T-helper 1 cell treated with Interleukin-12 subunit alpha and Interleukin-12 subunit beta and Interleukin-4 antibody, amounts not matched to agents 30 μg/mL and 1 μg/mL, for 36 hours (primary cell): ENCODE results near the gene ZNF543.

Experiments used
- H3K27ac Mint-ChIP-seq: one replicate; pipeline ENCODE4 v1.8.0; 2021; ENCODE audit warnings: mild to moderate bottlenecking, mixed read lengths
- H3K27me3 Mint-ChIP-seq: one replicate; pipeline ENCODE4 v1.8.0; 2021; ENCODE audit warnings: low read depth, mixed read lengths
- H3K36me3 Mint-ChIP-seq: one replicate; pipeline ENCODE4 v1.8.0; 2021; ENCODE audit warnings: low read depth, mixed read lengths
- H3K4me1 Mint-ChIP-seq: one replicate; pipeline ENCODE4 v1.8.0; 2021; ENCODE audit warnings: low read depth, mixed read lengths
- H3K4me3 Mint-ChIP-seq: one replicate; pipeline ENCODE4 v1.8.0; 2021; ENCODE audit warnings: mild to moderate bottlenecking, moderate library complexity, mixed read lengths
- H3K9me3 Mint-ChIP-seq: one replicate; pipeline ENCODE4 v1.8.0; 2021; ENCODE audit warnings: mixed read lengths

The ZNF543 gene

DNA sequence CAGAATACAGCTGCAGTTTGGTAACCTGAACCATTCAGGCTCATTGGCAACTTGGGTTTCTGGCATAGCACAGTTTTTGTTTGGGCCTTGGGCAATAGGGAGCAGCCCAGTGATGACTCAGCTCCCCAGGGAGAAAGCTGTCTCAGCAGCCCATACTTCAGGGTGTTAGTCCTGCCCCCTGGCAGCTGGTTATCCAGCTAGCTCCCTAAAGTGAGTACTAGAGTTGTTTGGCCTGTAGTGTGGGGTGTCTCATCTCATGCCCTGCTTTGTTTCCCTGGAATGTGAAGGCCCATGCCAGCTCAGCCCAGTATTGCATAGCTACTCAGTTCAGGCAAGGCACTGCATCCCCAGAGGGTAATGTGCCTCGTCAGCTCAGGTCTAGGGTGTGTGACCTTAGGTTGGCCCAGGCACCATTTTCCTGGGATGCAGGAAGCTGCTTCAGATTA is 18.2 kb upstream of the ZNF543 start:
- peaks cover 43% of the 10 kb centered on the region for H3K9me3 Mint-ChIP-seq
- peaks cover 4% of the 10 kb centered on the region for H3K4me1 Mint-ChIP-seq
- H3K27ac Mint-ChIP-seq: no peak overlapping the region
- no peaks in the 10 kb centered on the region for H3K27me3 Mint-ChIP-seq
- no peak overlapping the region for H3K4me3 Mint-ChIP-seq
- peaks cover 67% of the 10 kb centered on the region for H3K36me3 Mint-ChIP-seq

DNA sequence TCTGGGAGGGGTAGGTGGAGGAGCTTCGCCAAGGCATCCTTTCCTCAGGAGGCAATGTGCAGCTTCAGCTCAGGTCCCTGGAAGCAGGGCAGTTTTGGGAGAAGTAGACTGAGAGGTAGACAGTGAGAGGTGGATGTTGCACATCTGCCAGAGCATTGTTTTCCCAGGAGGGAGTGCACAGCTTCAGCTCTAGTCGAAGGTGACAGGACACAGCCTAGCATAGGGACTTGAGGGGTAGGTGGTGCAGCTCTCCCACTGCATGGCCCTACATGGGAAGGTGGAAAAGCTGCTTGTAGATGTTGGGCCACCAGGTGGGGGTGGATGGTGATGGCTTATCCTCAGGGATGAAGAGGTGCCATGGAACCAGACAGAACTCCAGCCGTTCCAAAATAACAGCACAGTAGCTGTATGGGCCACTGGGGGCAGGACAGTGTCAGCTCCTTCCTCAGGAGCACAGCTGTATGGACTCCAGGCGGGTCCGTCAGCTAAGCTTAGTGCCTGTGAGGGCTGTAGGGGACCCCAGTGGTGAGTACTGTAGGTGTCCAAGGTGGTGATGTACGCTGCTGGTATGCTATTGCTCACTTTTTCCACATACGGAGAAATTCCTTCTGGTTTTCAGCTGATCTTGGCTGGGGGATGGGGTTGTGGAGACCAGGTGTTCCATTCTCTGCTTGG is 17.4 kb upstream of the ZNF543 start:
- peaks cover 4% of the 10 kb centered on the region for H3K4me1 Mint-ChIP-seq
- no peak overlapping the region for H3K4me3 Mint-ChIP-seq
- H3K36me3 Mint-ChIP-seq: peaks cover 60% of the 10 kb centered on the region
- H3K27ac Mint-ChIP-seq: no peak overlapping the region
- H3K27me3 Mint-ChIP-seq: no peaks in the 10 kb centered on the region
- peaks cover 37% of the 10 kb centered on the region for H3K9me3 Mint-ChIP-seq

DNA sequence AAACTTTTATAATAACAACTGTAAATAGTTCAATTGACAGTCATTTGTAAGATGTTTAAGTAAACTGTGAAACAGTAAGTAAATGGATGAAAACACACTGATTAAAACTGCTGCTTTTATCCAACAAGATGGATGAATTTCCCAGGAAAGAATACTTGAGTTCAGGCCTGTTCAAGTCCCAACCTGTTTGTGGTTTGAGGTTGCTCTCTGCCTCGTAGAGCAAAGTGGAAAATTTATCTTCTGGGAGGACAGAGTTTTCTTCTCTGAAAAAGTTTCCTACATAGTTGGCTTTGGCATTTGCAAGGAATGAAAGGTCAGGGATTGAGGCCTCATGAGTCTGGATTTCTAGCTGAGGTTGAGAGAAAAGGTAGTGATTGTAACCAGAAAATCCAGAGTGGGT is 15.2 kb upstream of the ZNF543 start:
- Mint-ChIP-seq H3K36me3 (peaks cover 46% of the 10 kb centered on the region), H3K27me3 (no peaks in the 10 kb centered on the region), H3K9me3 (peaks cover 39% of the 10 kb centered on the region), H3K4me1 (peaks cover 4% of the 10 kb centered on the region), H3K4me3 (no peak overlapping the region), H3K27ac (no peak overlapping the region)

DNA sequence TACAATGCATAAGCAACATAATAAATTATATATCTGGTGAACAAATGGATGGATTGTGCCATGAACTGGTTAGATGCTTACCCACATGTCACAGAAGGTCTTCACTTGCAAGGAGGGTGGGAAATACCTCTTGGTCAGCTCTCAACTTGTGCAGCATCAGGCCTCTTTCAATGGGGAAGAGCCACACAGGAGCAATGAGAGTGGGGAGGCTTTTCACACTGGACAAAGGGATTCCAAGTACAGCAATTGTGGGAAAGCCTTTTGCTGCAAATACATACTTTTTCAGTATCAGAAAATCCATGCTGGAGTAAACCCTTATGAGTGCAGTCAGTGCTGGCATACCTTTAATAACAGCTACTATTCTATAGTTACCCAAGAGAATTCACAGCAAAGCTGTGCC is 11.8 kb upstream of the ZNF543 start:
- Mint-ChIP-seq H3K27ac (no peak overlapping the region), H3K4me3 (no peak overlapping the region), H3K27me3 (no peaks in the 10 kb centered on the region), H3K9me3 (peaks cover 20% of the 10 kb centered on the region), H3K4me1 (no peaks in the 10 kb centered on the region), H3K36me3 (peaks cover 19% of the 10 kb centered on the region)

DNA sequence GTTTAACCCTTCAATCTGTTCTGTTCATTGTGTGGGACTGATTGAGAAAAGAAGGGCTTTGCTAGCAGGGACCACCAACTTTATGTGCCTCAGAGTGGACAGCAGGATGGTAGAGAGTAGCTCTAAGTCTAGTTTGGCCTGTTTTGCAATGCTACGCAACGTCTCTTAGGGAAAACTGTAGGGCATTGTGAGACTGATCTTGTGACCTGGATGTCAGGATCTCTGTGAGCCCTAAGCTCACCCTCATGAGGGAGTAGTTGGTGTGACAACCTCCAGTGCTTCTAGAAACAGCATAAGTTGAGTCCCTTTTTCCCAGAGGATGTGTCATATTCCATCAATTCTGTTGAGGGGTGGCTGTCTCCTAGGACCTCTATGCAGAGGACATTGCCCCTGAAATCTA is 9.5 kb upstream of the ZNF543 start:
- H3K36me3 Mint-ChIP-seq: peaks cover 7% of the 10 kb centered on the region
- no peak overlapping the region for H3K4me3 Mint-ChIP-seq
- H3K4me1 Mint-ChIP-seq: no peaks in the 10 kb centered on the region
- H3K9me3 Mint-ChIP-seq: peaks cover 38% of the 10 kb centered on the region
- H3K27me3 Mint-ChIP-seq: peaks cover 16% of the 10 kb centered on the region
- no peak overlapping the region for H3K27ac Mint-ChIP-seq

DNA sequence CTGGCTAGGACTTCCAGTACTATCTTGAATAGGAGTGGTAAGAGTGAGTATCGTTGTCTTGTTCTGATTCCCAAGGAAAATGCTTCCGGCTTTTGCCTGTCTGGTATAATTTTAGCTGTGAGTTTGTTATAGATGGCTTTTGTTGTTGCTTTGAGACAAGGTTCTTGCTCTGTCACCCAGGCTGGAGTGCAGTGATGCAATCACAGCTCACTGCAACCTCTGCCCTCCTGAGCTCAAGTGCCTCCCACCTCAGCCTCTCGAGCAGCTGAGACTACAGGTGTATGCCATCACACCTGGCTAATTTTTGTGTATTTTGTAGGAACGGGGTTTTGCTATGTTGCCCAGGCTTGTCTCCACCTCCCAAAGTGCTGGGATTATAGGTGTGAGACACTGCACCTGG is 6.1 kb upstream of the ZNF543 start:
- Mint-ChIP-seq H3K9me3 (peaks cover 43% of the 10 kb centered on the region), H3K27ac (no peak overlapping the region), H3K4me1 (no peaks in the 10 kb centered on the region), H3K36me3 (peaks cover 2% of the 10 kb centered on the region), H3K4me3 (no peak overlapping the region), H3K27me3 (peaks cover 36% of the 10 kb centered on the region)

DNA sequence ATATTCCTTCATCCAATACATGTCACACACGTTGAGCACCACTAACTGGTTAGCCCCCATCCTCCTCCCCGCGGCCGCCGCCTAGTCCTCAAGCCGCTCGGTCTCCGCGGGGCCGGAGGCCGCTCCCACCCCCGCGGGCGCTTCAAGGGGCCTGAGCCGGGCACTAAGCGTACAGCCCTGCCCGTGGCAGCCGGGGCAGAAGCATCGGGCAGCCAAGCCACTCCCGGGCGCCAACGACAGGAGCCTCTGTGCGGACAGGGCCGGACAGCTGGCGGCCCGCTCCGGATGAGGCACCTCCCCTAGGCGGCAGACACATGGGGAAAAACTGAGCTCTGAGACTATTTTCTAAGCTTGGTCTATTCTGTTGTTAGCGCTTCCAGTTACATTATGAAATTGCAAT is 2.8 kb upstream of the ZNF543 start:
- no peak overlapping the region for H3K4me3 Mint-ChIP-seq
- no peak overlapping the region for H3K27ac Mint-ChIP-seq
- H3K36me3 Mint-ChIP-seq: peaks cover 8% of the 10 kb centered on the region
- H3K27me3 Mint-ChIP-seq: peaks cover 36% of the 10 kb centered on the region
- H3K9me3 Mint-ChIP-seq: peaks cover 43% of the 10 kb centered on the region
- peaks cover 22% of the 10 kb centered on the region for H3K4me1 Mint-ChIP-seq

DNA sequence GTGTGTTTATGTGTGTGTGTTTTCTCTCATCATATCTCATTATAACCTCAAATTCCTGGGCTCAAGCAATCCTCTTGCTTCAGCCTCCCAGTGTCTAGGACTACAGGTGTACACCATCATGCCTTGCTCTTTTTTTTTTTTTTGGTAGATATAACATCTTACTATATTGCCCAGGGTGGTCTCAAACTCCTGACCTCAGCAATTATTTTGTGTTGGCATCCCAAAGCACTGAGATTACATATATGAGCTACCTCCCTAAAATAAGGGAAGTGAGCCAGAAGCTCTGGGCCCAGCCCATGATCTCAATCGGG is 448 bp upstream of the ZNF543 start:
- Mint-ChIP-seq H3K4me1 (peaks cover 24% of the 10 kb centered on the region), H3K4me3 (peak overlapping the region; percentile 87), H3K36me3 (peaks cover 29% of the 10 kb centered on the region), H3K27ac (peak overlapping the region; percentile 97), H3K9me3 (peaks cover 38% of the 10 kb centered on the region), H3K27me3 (peaks cover 30% of the 10 kb centered on the region)

DNA sequence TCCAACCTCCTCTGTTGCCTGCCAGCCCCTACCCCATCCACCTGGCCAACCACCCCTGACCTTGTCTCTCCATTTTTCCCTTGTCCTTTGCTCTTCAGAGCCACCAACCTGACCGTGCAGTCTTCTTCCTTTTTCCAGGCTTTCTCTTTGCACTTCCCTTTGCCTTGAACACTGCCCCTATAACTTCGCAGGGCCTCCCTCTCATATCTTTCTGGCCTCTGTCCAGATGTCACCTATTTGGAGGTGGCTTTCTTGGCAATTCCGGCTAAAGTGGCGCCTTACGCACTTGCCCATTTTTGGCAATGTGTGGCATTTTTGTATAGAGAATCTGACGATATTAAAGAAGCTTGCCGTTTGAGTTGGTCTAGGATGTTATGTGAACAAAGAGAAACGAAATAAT is 844 bp downstream of the ZNF543 start:
- Mint-ChIP-seq H3K4me3 (peak overlapping the region; percentile 87), H3K36me3 (peaks cover 42% of the 10 kb centered on the region)

DNA sequence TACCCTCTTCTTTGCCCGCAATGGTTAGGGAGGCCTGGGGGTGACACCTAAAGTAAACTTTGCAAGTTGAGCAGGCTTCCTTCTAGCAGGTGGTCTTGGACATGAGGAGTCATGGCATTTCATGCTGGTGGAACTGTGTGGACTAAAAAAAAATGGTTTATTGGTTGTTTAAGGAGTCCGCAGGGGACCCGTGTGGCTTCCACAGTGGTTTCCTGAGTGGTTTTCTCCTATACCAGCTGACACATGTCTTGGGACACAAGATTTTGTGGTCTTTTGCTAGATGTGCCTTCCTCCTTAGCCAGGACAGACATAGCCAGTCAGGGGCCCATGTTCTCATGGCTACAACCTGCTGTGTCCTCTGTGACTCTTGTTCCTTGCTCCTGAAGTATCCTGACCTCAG is 1.5 kb downstream of the ZNF543 start:
- Mint-ChIP-seq H3K27ac (no peak overlapping the region), H3K9me3 (peaks cover 34% of the 10 kb centered on the region), H3K4me1 (peaks cover 24% of the 10 kb centered on the region), H3K36me3 (peaks cover 48% of the 10 kb centered on the region), H3K4me3 (peak overlapping the region; percentile 87), H3K27me3 (peaks cover 11% of the 10 kb centered on the region)

More for the DNA sequence above, 844 bp downstream of the ZNF543 start:
- peaks cover 36% of the 10 kb centered on the region for H3K9me3 Mint-ChIP-seq
- peak overlapping the region; percentile 97 for H3K27ac Mint-ChIP-seq
- H3K27me3 Mint-ChIP-seq: peaks cover 17% of the 10 kb centered on the region
- peaks cover 24% of the 10 kb centered on the region for H3K4me1 Mint-ChIP-seq

DNA sequence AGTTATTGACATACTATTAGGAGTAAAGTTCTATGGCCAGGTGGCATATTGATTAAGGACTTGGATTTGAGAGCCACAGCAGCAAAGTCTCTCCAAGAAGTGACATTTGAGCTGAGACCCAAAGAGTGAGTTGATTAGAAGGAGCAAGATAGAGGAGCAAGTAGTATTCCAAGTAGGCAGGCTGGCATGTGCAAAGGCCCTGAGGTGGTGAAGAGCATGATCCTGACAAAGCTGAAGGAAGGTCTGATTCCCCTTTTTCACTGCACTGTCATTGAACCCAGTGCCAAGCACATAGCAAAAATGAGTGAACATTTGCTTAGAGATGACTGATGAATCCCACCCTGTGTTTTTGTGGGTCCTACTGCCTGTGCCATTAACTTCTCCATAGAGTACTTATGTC is 4.7 kb downstream of the ZNF543 start:
- no peak overlapping the region for H3K27ac Mint-ChIP-seq
- H3K4me1 Mint-ChIP-seq: peaks cover 20% of the 10 kb centered on the region
- H3K36me3 Mint-ChIP-seq: peaks cover 78% of the 10 kb centered on the region
- no peak overlapping the region for H3K4me3 Mint-ChIP-seq
- H3K9me3 Mint-ChIP-seq: peaks cover 46% of the 10 kb centered on the region
- no peaks in the 10 kb centered on the region for H3K27me3 Mint-ChIP-seq

DNA sequence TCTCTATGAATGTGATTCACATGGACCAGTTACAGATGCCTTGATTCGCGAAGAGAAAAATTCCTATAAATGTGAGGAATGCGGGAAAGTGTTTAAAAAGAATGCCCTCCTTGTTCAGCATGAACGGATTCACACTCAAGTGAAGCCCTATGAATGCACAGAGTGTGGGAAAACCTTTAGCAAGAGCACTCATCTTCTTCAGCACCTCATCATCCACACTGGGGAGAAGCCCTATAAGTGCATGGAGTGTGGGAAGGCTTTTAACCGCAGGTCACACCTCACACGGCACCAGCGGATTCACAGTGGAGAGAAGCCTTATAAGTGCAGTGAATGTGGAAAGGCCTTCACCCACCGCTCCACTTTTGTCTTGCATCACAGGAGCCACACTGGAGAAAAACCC is 7.7 kb downstream of the ZNF543 start:
- peaks cover 81% of the 10 kb centered on the region for H3K36me3 Mint-ChIP-seq
- H3K4me3 Mint-ChIP-seq: no peak overlapping the region
- peaks cover 61% of the 10 kb centered on the region for H3K9me3 Mint-ChIP-seq
- no peaks in the 10 kb centered on the region for H3K27me3 Mint-ChIP-seq
- no peaks in the 10 kb centered on the region for H3K4me1 Mint-ChIP-seq
- no peak overlapping the region for H3K27ac Mint-ChIP-seq

DNA sequence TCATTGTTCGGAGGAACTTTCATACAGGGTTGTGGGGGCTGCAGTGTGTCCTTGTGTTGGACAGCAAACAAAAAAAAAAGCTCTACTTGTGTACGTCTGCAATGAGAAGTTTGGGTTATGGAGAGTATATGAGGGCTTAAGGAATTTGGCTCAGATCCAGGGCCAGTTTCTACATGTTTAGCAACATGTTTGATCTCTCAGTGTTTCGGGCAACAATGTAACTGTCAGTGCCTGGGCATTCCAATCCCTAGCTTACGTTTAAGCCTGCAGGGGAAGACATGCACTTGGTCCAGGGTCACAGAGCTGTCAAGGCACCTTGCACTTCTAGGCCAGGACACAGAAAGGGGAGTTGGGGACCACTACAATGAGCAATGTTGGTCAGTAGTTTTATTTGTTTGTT is 13.9 kb downstream of the ZNF543 start:
- no peak overlapping the region for H3K4me3 Mint-ChIP-seq
- peaks cover 69% of the 10 kb centered on the region for H3K9me3 Mint-ChIP-seq
- no peaks in the 10 kb centered on the region for H3K27me3 Mint-ChIP-seq
- no peaks in the 10 kb centered on the region for H3K4me1 Mint-ChIP-seq
- no peak overlapping the region for H3K27ac Mint-ChIP-seq
- peaks cover 35% of the 10 kb centered on the region for H3K36me3 Mint-ChIP-seq

DNA sequence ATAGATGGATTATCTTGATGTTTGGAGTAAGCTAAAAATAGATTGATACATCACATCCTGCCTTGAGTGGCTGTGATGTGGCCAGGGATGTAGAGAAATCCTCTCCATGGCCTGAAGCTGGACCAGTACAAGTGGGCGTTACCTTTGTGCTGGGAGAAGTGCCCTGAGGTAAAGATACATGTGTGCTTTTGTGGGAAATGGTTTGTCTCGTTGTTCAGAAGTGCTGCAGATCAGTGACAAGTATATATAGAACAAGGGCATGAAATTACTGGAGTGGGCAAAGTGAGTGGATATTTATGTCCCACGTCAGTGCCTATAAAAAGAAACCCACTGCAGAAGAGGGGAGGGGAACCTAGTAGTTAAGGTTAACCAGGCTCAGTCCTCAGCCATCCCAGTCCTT is 18.6 kb downstream of the ZNF543 start:
- no peak overlapping the region for H3K27ac Mint-ChIP-seq
- peaks cover 12% of the 10 kb centered on the region for H3K36me3 Mint-ChIP-seq
- H3K4me3 Mint-ChIP-seq: no peak overlapping the region
- peaks cover 45% of the 10 kb centered on the region for H3K9me3 Mint-ChIP-seq
- no peaks in the 10 kb centered on the region for H3K4me1 Mint-ChIP-seq
- no peaks in the 10 kb centered on the region for H3K27me3 Mint-ChIP-seq

DNA sequence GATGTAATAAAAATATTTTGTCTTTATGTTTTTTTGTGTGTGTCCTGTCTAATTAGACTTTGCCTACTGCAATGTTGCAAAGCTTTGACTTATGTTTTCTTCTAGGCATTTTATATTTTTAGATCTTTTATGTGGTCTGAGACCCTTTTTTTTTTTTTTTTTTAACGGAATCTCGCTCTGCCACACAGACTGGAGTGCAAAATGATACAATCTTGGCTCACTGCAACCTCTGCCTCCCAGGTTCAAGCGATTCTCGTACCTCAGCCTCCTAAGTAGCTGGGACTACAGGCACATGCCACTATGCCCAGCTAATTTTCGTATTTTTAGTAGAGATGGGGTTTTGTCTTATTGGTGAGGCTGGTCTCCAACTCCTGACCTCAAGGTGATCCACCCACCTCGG is 22.3 kb downstream of the ZNF543 start:
- Mint-ChIP-seq H3K4me3 (no peak overlapping the region), H3K27ac (no peak overlapping the region), H3K27me3 (no peaks in the 10 kb centered on the region), H3K4me1 (no peaks in the 10 kb centered on the region), H3K9me3 (peaks cover 20% of the 10 kb centered on the region), H3K36me3 (no peaks in the 10 kb centered on the region)

DNA sequence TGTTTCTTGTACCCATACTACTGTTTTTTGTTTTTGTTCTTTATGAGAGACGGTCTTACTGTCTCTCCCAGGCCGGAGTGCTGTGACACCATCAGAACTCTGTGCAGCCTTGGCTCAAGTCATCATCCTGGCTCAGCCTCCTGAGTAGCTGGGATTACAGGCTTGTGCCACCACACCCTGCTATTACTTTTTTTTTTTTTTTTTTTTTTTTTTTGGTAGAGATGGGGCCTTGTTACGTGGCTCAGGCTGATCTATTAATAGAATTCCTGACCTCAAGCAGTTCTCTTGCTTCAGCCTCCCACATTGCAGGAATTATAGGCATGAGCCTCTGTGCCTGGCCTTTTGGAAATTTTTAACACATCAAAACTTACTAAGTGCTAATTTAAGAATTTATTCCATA is 27.9 kb downstream of the ZNF543 start:
- peaks cover 24% of the 10 kb centered on the region for H3K36me3 Mint-ChIP-seq
- H3K27ac Mint-ChIP-seq: no peak overlapping the region
- peaks cover 24% of the 10 kb centered on the region for H3K4me1 Mint-ChIP-seq
- H3K27me3 Mint-ChIP-seq: no peaks in the 10 kb centered on the region
- no peak overlapping the region for H3K4me3 Mint-ChIP-seq
- H3K9me3 Mint-ChIP-seq: peaks cover 30% of the 10 kb centered on the region
